Activated naive CD4-positive, alpha-beta T cell (primary cell): ENCODE measurements around the gene ERICH3.

Experiments
- DNase-seq, 4 experiments: peaks; one replicate each; lab custom pipeline; 2025; lab: John Stamatoyannopoulos, UW

Gene ERICH3, protein sequence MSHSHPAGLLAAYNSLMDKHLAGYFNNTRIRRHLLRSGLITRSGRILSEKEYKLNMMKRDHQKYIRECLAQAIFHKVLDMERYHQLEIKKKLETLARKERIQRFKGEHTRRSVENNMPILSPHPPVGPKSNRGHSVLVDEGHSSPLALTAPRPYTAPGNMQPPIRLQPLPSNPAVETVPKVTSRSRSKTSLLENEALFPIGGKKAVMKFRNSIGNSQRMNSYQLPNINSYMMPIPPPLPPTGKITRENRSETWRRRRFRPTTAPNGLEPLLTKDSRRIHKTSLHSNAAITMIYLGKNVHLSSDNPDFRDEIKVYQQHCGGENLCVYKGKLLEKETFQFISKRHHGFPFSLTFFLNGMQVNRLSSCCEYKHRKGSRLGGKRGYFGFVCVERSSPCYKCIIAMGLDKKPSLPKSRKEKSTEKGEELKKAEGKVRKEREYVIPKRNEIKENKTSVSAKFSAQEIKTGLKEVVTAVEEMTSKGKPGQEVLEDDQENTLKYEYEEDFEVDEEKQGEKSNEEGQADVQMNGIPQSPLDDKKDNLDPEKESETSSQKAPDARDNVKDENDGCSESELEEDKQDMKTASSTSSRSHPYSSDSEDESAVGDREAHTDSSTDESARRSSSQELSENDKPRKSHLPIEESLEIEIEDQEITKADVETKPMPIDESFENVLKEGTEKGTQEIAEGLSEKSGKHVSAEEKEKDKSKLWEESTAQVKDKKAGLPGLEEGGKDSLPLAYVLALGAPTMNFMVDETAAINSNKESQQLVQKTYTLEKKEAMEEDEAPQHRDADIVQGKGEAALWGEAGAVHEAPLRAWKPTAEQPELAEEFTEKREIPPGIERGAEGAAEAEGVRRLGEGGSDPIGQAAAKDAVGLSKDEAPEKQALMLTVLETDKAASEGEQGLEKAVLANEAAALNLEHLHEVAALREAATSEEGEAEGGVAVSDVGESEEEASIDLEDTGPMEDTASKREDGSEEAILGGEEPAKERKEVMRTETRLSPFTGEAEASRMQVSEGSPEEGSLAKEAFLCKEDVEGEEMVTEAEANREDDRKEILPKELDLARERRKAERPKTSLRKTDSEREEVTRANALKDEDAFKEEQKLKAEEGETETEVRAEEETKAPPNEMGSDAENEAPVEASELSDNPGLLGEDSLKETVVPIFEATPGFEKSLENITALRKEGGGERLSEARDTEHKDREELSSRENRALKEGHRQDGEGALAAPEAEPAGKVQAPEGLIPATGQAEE (N-terminal part only)

DNA sequence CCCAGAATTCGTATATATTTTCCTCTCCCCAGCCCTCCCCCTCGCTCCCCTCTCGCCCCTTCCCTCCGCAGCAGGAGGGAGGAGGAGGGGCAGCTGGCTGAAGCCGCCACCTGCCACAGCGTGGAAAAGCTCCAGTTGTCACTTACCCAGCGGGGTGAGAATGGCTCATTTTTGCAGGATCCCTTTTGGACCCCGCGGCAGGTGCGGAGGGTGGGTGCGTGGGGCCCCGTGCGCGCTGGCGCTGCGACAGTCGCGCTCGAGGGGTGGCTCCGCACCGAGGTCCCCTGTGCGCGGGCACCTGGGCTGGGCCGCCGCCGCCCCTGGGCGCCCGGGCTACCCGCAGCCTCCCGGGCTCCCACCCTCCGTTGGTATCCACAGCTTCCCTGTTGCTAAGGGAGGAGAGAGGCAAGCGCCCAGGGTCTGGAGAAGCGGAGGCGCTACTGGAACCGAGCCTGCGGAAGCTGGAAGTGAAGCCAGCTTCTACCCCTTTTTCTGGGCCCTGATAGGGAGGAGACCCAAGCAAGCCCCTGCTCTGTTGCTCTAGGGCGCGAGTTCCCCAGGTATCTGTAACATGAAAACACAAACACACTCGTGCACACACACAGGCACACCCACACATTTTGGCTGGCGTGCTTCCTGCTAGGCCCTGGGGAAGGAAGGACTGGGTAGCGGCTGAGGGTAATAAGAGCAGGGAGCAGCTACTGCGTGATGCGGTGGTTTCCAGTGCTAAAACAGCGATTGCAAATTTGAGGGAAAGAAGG lies at the start of gene ERICH3:
TSS of gene ERICH3 (minus strand) at position 442 of the 761 bp plus-strand sequence. CDS start at position 169, 273 bp downstream.
- DNase-seq = no peak

DNA sequence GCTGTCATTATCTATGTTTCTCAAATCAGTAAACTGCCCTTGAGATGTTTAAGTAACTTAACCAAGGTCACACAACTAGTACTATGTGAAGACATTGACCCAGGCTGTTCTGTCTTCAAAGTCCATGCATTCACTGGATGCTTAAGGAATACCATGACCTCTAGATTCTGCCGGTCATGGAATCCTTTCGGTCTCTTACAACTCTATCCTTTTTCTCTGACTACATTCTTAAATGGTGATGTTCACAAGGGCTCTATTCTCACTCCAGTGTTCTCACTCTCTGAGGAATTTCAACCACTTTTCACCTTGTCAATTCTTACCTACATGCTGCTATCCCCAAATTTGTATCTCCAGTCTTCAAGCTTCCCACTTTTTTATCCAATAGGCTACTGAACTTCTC lies 44.0 kb upstream of the ERICH3 start:
- DNase-seq = no peak

DNA sequence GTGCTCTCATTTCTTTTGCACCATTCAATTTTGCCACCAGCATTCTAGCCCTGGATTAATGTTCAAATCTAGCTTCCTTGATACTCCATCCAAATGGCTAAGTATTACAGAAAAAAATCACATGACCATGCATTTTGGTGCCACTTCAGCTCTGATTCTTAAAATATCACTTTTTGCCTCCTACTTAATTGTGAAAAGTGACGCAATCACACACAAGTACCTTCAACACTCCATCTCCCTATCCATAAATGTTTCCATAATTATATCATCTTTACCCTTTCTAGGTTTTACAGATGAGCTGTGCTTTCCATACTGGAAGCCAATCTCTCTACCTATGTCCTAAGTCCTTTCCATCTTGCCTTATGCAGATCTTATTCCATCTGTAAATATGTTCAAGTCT lies 43.2 kb upstream of the ERICH3 start:
- DNase-seq = no peak

DNA sequence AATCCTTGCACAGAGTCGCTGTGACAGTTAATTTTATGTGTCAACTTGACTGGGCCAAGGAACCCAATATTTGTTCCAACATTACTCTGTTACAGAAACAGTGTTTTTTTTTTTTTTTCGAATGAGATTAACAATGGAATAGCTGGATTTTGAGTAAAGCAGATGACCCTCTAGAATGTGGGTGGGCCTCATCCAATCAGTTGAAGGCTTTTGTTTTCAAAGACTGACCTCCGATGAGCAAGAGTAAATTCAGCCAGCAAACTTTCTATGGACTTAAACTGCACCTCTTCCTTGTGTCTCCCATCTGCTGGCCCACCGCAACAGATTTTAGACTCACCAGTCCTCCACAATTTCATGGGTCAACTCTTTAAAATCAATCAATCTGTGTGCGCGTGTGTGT lies 42.2 kb upstream of the ERICH3 start:
- DNase-seq = no peak

DNA sequence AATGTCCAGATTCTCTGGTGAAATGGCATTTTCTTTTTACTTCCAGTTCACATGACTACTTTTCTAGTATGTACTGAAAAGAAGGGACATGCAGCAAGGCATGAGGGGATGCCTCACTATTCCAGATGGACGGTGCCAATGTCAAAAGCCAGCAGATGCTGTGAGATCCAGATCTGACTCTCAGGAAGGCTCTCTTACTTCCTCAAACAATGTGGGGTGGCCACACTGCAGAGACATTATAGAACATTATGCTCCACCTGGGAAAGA lies 41.6 kb upstream of the ERICH3 start:
- no peak for DNase-seq

DNA sequence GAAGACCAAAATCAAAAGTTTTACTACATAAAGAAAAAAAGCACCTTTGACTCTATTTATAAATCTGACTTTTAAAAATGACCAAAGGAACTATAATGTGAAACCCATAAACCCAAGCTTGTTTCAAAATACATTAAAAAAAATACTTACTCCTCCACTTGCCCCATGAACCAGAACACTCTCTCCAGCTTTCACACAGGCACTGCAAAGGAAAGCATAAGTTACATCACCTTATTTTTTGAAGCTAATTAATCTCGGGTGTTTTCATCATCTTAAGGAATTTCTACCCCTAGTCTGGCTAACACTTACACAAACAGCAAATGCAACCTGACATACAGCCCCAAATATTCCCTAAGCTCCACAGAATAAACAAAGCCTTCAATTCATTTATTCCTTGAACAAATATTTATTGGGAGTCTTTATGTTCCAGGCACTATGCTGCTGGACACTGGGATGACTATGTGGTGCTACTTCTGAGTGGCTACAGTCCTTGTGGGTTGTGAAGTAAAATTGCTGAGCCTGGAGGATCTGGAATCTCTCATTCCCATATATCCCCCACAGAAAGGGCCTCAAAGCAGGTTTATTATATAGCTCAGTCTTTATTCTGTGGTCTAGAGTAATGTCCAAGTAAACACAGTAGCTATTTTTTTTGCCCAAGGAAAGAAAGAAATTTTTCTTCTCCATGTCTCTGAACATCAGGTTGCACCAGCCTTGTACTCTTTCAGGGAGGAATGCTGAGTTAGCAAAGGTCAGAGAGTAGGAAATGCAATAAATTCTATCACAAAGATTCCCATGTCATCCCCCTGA lies 41.0 kb upstream of the ERICH3 start:
- no peak for DNase-seq

DNA sequence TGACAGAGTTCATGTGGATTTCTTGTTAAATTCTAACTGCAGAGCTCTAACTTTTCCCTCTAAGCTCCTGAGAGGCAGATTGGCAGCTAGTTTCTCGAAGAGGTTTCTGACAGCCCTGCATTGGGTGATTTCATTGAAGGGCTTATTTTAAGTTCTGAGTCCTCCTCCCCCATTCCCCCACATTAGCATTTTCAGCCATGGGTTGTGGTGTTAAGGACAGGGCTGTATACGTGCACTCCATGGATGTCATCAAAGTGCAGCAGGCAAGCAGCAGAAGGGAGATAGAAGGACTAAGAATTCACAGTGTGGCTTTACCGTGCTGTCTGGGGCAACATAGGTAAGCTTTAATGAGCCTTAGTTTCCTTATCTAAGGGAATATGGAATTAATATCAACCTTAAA lies 40.3 kb upstream of the ERICH3 start:
- no peak for DNase-seq

DNA sequence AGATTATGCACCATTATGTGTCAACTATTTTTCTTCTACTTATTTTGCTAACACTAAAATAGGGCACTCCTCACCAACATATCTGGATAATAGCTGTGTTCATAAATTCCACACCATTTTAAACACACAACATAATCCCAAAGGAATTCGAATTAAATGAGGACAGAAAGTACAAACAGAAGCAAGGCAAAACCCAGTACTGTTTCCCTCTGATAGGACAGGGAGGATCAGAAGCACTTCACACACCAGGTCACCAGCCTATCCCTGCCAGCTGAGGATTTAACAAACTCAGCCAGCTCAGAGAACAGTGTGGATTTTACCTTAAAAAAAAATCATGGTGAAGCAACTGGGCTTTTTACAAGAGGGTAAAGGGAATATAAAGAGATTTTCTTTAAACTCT lies 39.3 kb upstream of the ERICH3 start:
- no peak for DNase-seq

DNA sequence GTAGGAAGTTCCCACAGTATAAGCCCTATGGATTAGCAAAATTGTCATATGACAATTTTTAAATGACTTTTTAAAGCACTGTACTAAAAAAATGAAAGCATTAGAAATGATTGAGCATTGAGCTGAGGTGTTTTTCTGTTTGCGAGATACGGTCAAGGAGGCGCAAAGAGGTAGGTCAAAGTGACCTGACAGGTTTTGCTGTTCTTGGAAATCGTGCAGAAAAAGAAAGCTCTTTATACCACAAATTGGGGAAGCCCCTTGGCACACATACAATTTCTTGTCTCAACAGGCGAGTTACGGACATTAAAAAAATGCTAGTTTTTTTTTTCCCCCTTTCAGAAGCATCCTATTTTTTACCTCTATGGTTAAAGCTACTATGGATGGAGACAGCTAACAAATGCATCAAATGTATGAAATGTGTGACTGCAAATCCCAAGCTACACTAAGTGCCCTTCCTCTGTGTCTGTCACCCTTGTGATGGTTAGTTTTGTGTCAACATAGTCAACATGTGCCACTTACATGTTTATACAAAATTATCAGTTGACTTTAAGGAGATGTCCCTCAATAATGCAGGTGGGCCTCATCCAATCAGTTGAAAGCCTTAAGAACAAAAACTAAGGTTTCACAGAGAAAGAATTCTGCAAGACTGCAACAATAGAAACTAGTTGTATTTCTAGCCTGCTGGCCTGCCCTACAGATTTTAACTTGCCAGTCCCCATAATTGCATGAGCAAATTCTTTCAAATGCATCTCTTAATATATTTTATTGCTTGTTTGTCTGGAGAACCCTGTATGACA lies 30.0 kb upstream of the ERICH3 start:
- no peak for DNase-seq

DNA sequence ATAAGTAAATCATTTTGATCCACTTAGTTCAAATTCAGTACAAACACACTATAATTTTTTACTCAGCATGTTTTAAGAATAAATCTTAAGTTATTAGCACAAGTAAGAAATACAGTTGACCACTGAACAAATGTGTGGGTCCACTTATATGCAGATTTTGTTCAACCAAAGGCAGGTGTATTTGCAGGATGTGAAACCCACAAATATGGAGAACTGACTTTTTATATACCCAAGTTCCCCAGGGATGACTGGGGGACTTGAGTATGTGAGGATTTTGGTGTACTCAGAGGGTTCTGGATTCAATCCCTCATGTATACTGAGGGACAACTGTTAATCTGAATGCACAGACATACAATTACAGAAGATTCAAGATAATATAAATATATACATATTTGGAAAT lies 25.7 kb upstream of the ERICH3 start:
- DNase-seq = no peak

DNA sequence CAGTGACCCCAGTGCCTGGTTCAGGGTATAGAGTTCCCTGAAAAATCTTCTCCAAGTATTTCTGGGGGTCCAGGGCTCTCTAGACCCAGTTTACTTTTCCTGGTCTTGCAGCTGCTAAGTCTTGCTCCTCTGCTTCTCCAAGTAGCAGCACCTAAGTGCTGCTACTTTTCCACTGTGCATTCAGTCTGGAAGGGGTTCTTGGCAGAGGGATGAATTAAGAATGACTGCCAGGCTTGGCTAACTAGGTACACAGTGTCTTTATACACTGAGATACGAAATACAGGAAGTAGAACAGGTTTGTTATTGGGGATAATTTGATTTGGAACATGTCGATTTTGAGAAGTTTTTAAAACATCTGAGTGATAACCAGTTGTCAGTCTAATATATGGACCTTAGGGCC lies 24.2 kb upstream of the ERICH3 start:
- no peak for DNase-seq

DNA sequence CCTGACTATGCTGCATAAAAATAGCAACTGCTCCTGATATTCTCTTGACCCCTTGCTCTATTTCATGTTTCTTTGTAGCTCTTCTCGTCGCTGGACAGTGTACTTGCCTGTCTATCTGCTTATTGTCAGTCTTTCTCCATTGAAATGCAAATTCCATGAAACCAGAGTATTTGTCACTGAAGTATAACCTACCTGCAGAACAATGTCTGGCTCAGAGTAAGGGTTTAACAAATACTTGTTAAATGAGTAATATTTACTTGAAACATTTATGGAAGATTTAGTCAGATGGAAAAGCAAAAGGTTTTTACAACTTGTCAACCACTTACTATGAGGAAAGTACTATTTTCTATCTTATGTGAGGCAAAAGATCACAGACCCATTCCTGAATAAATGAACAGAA lies 19.9 kb upstream of the ERICH3 start:
- no peak for DNase-seq

DNA sequence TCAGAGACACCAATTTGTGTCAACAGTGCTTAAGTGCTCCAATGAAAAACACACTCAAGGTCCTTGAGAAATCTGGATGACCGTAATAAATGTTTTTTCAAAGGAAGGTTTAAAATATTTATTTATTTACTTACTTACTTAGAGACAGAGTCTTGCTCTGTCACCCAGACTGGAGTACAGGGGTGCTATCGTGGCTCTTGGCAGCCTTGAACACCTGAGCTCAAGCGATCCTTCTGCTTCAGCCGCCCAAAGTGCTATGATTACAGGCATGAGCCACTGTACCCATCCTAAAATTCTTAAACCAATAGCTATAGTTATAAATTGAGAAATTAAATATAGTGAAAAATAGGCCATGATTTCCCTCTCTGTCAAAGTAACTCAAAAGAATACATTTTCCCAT lies 17.3 kb upstream of the ERICH3 start:
- no peak for DNase-seq

DNA sequence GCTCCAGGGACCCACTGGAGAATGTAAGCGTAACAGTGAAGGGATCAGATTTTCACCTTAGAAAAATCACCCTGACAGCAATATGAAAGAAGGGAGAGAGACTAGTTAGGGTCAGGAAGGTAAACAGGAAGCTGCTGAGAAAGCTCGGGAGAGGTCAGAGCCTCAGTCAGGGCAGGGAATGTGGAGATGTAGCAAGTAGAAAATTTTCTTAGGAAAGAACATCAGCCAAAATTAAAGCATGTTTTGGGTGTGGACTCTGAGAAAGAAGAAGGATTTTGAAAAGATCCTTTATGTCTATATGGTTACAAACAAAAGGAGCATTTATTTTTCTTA lies 16.7 kb upstream of the ERICH3 start:
- no peak for DNase-seq

DNA sequence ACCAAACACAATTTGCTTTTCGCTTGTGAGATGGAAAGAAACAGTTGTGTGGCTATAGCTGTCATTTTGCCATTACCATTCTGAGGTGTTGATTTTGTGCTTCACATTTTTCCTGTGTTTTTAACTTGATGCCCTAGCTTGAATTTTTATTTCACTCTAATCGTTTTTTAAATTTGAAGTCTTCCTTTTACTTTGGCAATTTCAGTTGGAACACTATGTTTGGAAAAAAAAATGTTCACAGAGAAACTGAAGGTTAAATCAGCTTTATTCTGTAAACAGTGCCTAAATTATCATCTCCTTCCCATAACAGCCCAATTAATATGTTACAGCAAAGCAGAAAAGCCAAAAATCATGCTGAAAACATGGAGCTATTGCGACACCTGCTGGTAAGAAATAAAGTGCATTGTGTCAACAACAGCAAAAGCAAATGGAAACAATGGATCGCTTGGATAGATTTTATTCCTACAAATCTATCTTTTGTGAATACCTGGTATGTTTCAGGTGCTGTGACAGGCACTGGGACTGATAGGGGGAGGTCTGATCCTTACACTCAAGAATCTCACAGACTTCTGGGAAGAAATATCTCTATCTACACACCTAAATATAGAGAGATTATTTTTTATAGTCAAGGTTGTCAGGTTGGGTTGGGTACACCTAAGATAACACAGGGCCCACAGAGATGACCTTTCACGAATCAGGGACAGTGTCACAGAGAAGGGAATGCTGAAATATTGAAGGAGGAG lies 16.2 kb upstream of the ERICH3 start:
- no peak for DNase-seq

DNA sequence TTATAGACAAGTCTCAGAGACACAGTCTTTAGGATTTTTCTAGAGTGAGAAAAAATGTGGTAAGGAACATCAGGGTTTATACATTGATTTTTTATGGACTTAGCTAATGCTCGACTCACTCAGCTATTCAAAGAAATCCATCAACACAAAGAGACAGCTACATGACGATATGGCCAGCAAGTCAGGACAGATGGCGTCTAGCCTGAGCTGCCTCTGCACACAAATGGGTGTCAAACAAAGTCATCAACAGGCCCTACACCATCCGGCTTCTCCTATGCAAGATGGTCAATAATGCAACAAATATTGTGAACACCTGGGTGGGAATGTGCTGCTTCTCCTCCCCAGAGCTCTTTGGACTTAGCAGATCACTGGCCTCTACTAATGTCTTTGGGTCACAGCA lies 13.3 kb upstream of the ERICH3 start:
- no peak for DNase-seq

DNA sequence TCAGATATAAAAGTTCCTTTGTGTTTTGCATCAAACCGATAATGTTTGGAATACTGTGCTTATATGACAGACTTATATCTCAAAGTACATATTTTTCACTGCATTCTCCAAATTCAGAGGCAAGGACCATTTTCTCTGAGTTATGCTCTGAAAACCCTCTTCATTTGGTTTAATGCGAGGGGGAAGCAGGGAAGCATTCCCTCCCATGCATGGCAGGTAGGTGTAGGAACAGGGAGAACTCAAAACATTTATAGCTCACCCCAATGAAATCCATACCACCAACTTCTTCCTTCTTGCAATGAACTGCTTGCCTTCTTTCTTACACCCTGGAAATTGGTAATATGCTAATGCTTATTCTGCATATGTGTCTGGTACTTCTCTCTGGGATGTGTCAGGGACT lies 10.7 kb upstream of the ERICH3 start:
- no peak for DNase-seq

DNA sequence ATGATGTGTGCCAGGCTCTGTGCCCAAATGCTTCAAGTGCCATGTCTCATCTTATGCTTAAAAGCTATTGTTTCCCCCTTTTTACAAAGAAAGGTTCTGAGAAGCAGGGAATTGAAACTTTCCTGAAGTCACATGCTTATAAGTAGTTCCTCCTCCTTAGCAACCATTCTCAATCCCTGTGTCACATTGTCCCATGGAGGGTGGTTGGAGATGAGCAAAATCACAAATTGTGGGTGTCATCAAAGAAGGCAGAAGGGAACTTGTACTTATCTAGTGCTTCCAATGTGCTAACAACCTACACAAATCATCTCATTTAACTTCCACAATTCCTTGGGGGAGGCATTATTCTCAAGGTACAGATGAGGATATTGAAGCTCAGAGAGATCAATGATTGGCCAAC lies 10.1 kb upstream of the ERICH3 start:
- no peak for DNase-seq

DNA sequence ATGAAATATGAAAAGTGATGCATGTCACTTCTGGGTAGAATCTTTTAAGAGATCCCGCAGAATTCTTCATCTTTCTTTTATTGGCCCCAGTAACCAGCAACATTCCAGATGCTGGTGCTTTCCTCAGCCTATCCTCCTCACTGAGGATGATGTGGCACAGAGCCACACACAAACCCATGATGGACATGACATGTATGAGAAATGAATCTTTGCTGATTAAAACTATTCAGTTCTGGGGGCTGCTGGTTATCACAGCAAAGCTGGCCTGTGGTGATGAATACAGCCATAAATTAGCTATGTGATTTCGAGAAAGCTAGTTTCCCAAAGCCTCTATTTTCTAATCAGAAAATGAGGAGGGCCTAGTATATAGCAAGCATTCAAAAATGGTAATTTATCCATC lies 8.3 kb upstream of the ERICH3 start:
- no peak for DNase-seq

DNA sequence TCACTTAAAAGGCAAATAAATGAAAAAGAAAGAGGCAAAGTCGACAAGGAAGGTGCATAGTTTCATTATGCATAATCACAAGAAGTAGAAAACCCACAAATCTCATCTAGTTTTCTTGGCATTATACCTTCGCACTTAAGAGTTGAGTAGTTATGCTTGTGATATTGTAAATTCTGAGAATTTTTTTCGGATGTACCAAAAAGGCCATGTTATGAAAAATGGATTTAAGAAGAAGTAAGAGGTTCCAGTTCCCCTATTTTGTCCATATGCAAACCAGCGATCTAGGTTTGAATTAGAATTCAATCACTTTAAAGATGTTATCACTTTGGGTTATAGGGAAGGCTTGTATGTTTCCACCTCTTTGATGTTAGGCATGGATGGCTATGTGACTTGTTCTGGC lies 7.9 kb upstream of the ERICH3 start:
- no peak for DNase-seq
